ENCODE results near the gene JOSD1. TPM values are rescaled to one million over a fixed set of nuclear protein-coding genes. Genes with fewer than 3 reads are reported as not detected.
A peak's percentile ranks its signal among the peaks of the same experiment; 100 is the strongest.

JOSD1 gene
- total RNA-seq, 1 donor = 86.1 TPM

GRCh38 chr22:38719196-38719595, 18.5 kb upstream of the JOSD1 start:
- peaks cover 53% of the 10 kb centered on the region for H3K36me3 ChIP-seq (ENCODE audit: insufficient read depth, low read length)
- peaks cover 48% of the 10 kb centered on the region for H3K79me2 ChIP-seq (ENCODE audit: insufficient read depth, low read length)
- no peak overlapping the region for H2AFZ ChIP-seq (ENCODE audit: low read length)
- H3K4me3 ChIP-seq (ENCODE audit: insufficient read depth, low read length) = no peak overlapping the region
- H3K4me1 ChIP-seq (ENCODE audit: insufficient read depth, low read length) = peaks cover 13% of the 10 kb centered on the region
- DNase-seq (ENCODE audit: insufficient read length, low spot score, missing footprints) = no peak
- H3K4me2 ChIP-seq (ENCODE audit: insufficient read depth, low read length) = no peak overlapping the region
- TF ChIP-seq, protein P1, sequence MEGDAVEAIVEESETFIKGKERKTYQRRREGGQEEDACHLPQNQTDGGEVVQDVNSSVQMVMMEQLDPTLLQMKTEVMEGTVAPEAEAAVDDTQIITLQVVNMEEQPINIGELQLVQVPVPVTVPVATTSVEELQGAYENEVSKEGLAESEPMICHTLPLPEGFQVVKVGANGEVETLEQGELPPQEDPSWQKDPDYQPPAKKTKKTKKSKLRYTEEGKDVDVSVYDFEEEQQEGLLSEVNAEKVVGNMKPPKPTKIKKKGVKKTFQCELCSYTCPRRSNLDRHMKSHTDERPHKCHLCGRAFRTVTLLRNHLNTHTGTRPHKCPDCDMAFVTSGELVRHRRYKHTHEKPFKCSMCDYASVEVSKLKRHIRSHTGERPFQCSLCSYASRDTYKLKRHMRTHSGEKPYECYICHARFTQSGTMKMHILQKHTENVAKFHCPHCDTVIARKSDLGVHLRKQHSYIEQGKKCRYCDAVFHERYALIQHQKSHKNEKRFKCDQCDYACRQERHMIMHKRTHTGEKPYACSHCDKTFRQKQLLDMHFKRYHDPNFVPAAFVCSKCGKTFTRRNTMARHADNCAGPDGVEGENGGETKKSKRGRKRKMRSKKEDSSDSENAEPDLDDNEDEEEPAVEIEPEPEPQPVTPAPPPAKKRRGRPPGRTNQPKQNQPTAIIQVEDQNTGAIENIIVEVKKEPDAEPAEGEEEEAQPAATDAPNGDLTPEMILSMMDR (IDR thresholded peaks at IDR 0.05; ENCODE audit: extremely low read depth, low read depth, low read length) = no peak
- H3K9me3 ChIP-seq (ENCODE audit: low read depth, low read length) = no peaks in the 10 kb centered on the region
- H3K27me3 ChIP-seq (ENCODE audit: insufficient read depth, low read length) = no peaks in the 10 kb centered on the region
- H4K20me1 ChIP-seq (ENCODE audit: insufficient read depth, low read length) = peaks cover 16% of the 10 kb centered on the region
- H3K27ac ChIP-seq (ENCODE audit: low read depth, low read length) = peak overlapping the region; percentile 68

DNA sequence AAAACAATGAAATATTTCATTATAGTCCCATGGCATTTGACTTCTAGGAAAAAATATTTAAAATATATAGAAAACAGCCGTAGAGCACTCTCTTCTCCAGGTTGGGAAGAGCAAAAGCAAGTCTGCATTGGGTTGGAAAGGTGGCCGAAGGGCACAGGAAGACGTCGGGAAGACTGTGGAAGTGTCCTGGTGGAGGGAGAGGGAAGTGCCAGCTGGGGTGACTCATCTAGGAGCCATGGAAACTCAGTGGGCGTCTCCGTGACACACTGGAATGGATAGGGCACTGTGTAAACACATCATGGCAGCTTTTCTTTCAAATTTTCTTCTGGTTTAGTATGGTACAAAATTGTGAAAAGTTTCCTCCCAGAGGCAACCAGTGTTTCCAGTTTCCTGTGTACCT, 17.7 kb upstream of the JOSD1 start:
- Histone ChIP-seq H3K4me1 (ENCODE audit: insufficient read depth, low read length) (peaks cover 13% of the 10 kb centered on the region), H3K27me3 (ENCODE audit: insufficient read depth, low read length) (no peaks in the 10 kb centered on the region), H3K79me2 (ENCODE audit: insufficient read depth, low read length) (peaks cover 56% of the 10 kb centered on the region), H3K36me3 (ENCODE audit: insufficient read depth, low read length) (peaks cover 45% of the 10 kb centered on the region), H3K27ac (ENCODE audit: low read depth, low read length) (peak overlapping the region; percentile 68), H3K9me3 (ENCODE audit: low read depth, low read length) (no peaks in the 10 kb centered on the region), H3K4me3 (ENCODE audit: insufficient read depth, low read length) (no peak overlapping the region), H4K20me1 (ENCODE audit: insufficient read depth, low read length) (peaks cover 22% of the 10 kb centered on the region), H3K4me2 (ENCODE audit: insufficient read depth, low read length) (peak overlapping the region; percentile 69), H2AFZ (ENCODE audit: low read length) (no peak overlapping the region)
- DNase-seq (ENCODE audit: insufficient read length, low spot score, missing footprints) = peak; percentile 96
- TF ChIP-seq, protein P1 (IDR thresholded peaks at IDR 0.05; ENCODE audit: extremely low read depth, low read depth, low read length) = peak; percentile 65

DNA sequence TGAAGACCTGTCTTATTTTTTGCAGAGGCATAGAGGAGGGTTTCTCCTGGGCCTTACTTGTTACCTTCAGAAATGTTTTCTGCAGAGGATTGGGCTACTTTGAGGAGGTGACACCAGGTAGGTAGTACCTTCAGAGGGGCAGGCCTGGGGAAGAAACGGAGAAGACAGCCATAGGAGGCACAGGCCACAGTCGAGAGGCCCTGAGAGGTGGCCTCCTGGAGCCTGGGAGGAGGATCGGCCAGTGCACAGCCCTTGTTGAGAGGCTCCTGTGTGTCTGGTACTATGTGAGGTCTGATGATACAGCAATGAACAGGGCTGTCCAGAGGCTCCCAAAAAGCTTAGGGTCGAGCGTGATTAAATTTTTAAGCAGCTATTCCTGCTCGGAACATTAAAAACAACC, 16.5 kb upstream of the JOSD1 start:
- no peaks in the 10 kb centered on the region for H3K9me3 ChIP-seq (ENCODE audit: low read depth, low read length)
- TF ChIP-seq, protein P1 (IDR thresholded peaks at IDR 0.05; ENCODE audit: extremely low read depth, low read depth, low read length) = no peak
- peaks cover 39% of the 10 kb centered on the region for H3K36me3 ChIP-seq (ENCODE audit: insufficient read depth, low read length)
- DNase-seq (ENCODE audit: insufficient read length, low spot score, missing footprints) = no peak
- no peak overlapping the region for H3K4me3 ChIP-seq (ENCODE audit: insufficient read depth, low read length)
- no peak overlapping the region for H3K4me2 ChIP-seq (ENCODE audit: insufficient read depth, low read length)
- peaks cover 67% of the 10 kb centered on the region for H3K79me2 ChIP-seq (ENCODE audit: insufficient read depth, low read length)
- H3K4me1 ChIP-seq (ENCODE audit: insufficient read depth, low read length) = peaks cover 13% of the 10 kb centered on the region
- no peaks in the 10 kb centered on the region for H3K27me3 ChIP-seq (ENCODE audit: insufficient read depth, low read length)
- no peak overlapping the region for H2AFZ ChIP-seq (ENCODE audit: low read length)
- no peak overlapping the region for H3K27ac ChIP-seq (ENCODE audit: low read depth, low read length)
- H4K20me1 ChIP-seq (ENCODE audit: insufficient read depth, low read length) = peaks cover 34% of the 10 kb centered on the region

DNA sequence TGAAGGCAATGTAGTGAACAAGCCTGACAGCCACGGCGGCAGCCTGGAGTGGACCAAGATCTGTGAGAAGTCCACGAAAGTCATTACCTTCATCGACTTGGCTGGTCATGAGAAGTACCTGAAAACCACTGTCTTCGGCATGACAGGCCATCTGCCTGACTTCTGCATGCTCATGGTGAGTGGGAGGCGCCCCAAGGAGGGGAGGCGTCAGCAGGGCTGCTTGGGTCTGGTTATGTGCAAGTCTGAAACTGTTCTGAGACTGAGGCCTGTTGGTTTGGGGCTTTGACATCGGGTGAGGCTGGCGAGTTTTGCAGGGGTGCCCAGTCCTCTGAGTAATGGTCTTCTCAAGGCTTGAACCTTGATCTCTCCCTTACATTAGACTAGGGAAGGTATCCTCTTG, 16.1 kb upstream of the JOSD1 start:
- Histone ChIP-seq H4K20me1 (ENCODE audit: insufficient read depth, low read length) (peaks cover 38% of the 10 kb centered on the region), H3K79me2 (ENCODE audit: insufficient read depth, low read length) (peaks cover 71% of the 10 kb centered on the region), H3K4me3 (ENCODE audit: insufficient read depth, low read length) (no peak overlapping the region), H3K36me3 (ENCODE audit: insufficient read depth, low read length) (peaks cover 35% of the 10 kb centered on the region), H3K27ac (ENCODE audit: low read depth, low read length) (no peak overlapping the region), H3K4me2 (ENCODE audit: insufficient read depth, low read length) (no peak overlapping the region), H3K9me3 (ENCODE audit: low read depth, low read length) (no peaks in the 10 kb centered on the region), H3K27me3 (ENCODE audit: insufficient read depth, low read length) (no peaks in the 10 kb centered on the region), H2AFZ (ENCODE audit: low read length) (no peak overlapping the region), H3K4me1 (ENCODE audit: insufficient read depth, low read length) (peaks cover 13% of the 10 kb centered on the region)
- no peak for DNase-seq (ENCODE audit: insufficient read length, low spot score, missing footprints)
- TF ChIP-seq, protein P1 (IDR thresholded peaks at IDR 0.05; ENCODE audit: extremely low read depth, low read depth, low read length) = no peak

Measured in osteoblast (primary cell).